ENCODE measurements around the gene LGALS8.
"Not testable (repeated sequence)": the region's sequence is repeated elsewhere in the genome, so short reads cannot be mapped to it uniquely, and the experiment has no call there.

LGALS8 gene

GRCh38 chr1:236523704-236524141 lies at the start of gene LGALS8:
LGALS8 (plus strand) TSS chr1:236523982; CDS start chr1:236526071, 2,089 bp downstream.
- ATAC-seq (peak; percentile 89), DNase-seq (peak; percentile 81 to 87)
- Mint-ChIP-seq H3K9me3 (no peaks in the 10 kb centered on the region), H3K27ac (peak within 1 kb of the TSS; percentile 94 to 100), H3K4me3 (peak within 1 kb of the TSS; percentile 93 to 99), H3K27me3 (no peaks in the 10 kb centered on the region), H3K4me1 (peaks cover 17% of the 10 kb centered on the region)

- H3K27ac Mint-ChIP-seq = no peak overlapping the region
- H3K9me3 Mint-ChIP-seq = no peaks in the 10 kb centered on the region
- no peak for ATAC-seq
- H3K4me3 Mint-ChIP-seq = no peak overlapping the region
- DNase-seq = no peak
- H3K4me1 Mint-ChIP-seq = no peaks in the 10 kb centered on the region
- peaks cover 7% of the 10 kb centered on the region for H3K27me3 Mint-ChIP-seq
Measured at GRCh38 chr1:236476019-236476418, 47.8 kb upstream of the LGALS8 start.

- Mint-ChIP-seq H3K4me1 (no peaks in the 10 kb centered on the region), H3K27ac (no peak overlapping the region), H3K4me3 (no peak overlapping the region), H3K27me3 (no peaks in the 10 kb centered on the region), H3K9me3 (no peaks in the 10 kb centered on the region)
- ATAC-seq (no peak), DNase-seq (no peak)
Measured at GRCh38 chr1:236480758-236481436, 42.9 kb upstream of the LGALS8 start.

- Mint-ChIP-seq H3K4me1 (no peaks in the 10 kb centered on the region), H3K27ac (no peak overlapping the region), H3K27me3 (no peaks in the 10 kb centered on the region), H3K9me3 (no peaks in the 10 kb centered on the region), H3K4me3 (no peak overlapping the region)
- ATAC-seq (no peak), DNase-seq (no peak)
Measured at GRCh38 chr1:236484310-236484971, 39.3 kb upstream of the LGALS8 start.

- Mint-ChIP-seq H3K4me3 (no peak overlapping the region), H3K27ac (no peak overlapping the region), H3K9me3 (no peaks in the 10 kb centered on the region), H3K27me3 (peaks cover 10% of the 10 kb centered on the region), H3K4me1 (peaks cover 8% of the 10 kb centered on the region)
- DNase-seq (no peak), ATAC-seq (no peak)
Measured at GRCh38 chr1:236486356-236487002, 37.3 kb upstream of the LGALS8 start.

- DNase-seq, H3K27ac Mint-ChIP-seq, ATAC-seq, H3K4me3 Mint-ChIP-seq, H3K9me3 Mint-ChIP-seq: not testable (repeated sequence)
- peaks cover 11% of the 10 kb centered on the region for H3K4me1 Mint-ChIP-seq
- peaks cover 33% of the 10 kb centered on the region for H3K27me3 Mint-ChIP-seq
Measured at GRCh38 chr1:236489161-236489560, 34.6 kb upstream of the LGALS8 start.

GRCh38 chr1:236489710-236490377 lies 33.9 kb upstream of the LGALS8 start:
- H3K27ac Mint-ChIP-seq = no peak overlapping the region
- ATAC-seq = peak; percentile 56
- H3K9me3 Mint-ChIP-seq = no peaks in the 10 kb centered on the region
- H3K27me3 Mint-ChIP-seq = peaks cover 39% of the 10 kb centered on the region
- H3K4me1 Mint-ChIP-seq = peaks cover 11% of the 10 kb centered on the region
- peak in 1 of 2 donors; percentile 5 for DNase-seq
- H3K4me3 Mint-ChIP-seq = no peak overlapping the region

- peak; percentile 26 for ATAC-seq
Measured at GRCh38 chr1:236491469-236492136, 32.2 kb upstream of the LGALS8 start.

GRCh38 chr1:236492378-236492777 lies 31.4 kb upstream of the LGALS8 start:
- Mint-ChIP-seq H3K4me1 (peaks cover 11% of the 10 kb centered on the region), H3K27me3 (peaks cover 49% of the 10 kb centered on the region), H3K4me3 (no peak overlapping the region), H3K27ac (no peak overlapping the region), H3K9me3 (no peaks in the 10 kb centered on the region)
- DNase-seq = no peak
- ATAC-seq = no peak

More at GRCh38 chr1:236491469-236492136, 32.2 kb upstream of the LGALS8 start:
- no peak for DNase-seq
- Mint-ChIP-seq H3K27ac (peak overlapping the region in 1 of 2 donors; percentile 79), H3K27me3 (peaks cover 49% of the 10 kb centered on the region), H3K9me3 (no peaks in the 10 kb centered on the region), H3K4me1 (peaks cover 11% of the 10 kb centered on the region), H3K4me3 (no peak overlapping the region)

- Mint-ChIP-seq H3K9me3 (no peaks in the 10 kb centered on the region), H3K27me3 (peaks cover 49% of the 10 kb centered on the region), H3K4me1 (peaks cover 11% of the 10 kb centered on the region), H3K4me3 (no peak overlapping the region), H3K27ac (no peak overlapping the region)
- ATAC-seq (no peak), DNase-seq (no peak)
Measured at GRCh38 chr1:236494082-236494481, 29.7 kb upstream of the LGALS8 start.

- DNase-seq (no peak), ATAC-seq (peak; percentile 26)
- Mint-ChIP-seq H3K27ac (no peak overlapping the region), H3K27me3 (peaks cover 49% of the 10 kb centered on the region), H3K4me3 (no peak overlapping the region), H3K9me3 (no peaks in the 10 kb centered on the region), H3K4me1 (peaks cover 11% of the 10 kb centered on the region)
Measured at GRCh38 chr1:236494586-236495466, 29.0 kb upstream of the LGALS8 start.

GRCh38 chr1:236495467-236496112 lies 28.2 kb upstream of the LGALS8 start:
- Mint-ChIP-seq H3K27me3 (peaks cover 47% of the 10 kb centered on the region), H3K4me3 (no peak overlapping the region), H3K9me3 (no peaks in the 10 kb centered on the region), H3K27ac (no peak overlapping the region), H3K4me1 (peaks cover 11% of the 10 kb centered on the region)
- DNase-seq = no peak
- ATAC-seq = no peak

- Mint-ChIP-seq H3K27ac (no peak overlapping the region), H3K27me3 (peaks cover 24% of the 10 kb centered on the region), H3K9me3 (no peaks in the 10 kb centered on the region), H3K4me1 (peaks cover 6% of the 10 kb centered on the region), H3K4me3 (no peak overlapping the region)
- DNase-seq = no peak
- ATAC-seq = no peak
Measured at GRCh38 chr1:236497908-236498307, 25.9 kb upstream of the LGALS8 start.

GRCh38 chr1:236501093-236501492 lies 22.7 kb upstream of the LGALS8 start:
- Mint-ChIP-seq H3K27ac (no peak overlapping the region), H3K4me3 (no peak overlapping the region), H3K27me3 (peaks cover 4% of the 10 kb centered on the region), H3K9me3 (no peaks in the 10 kb centered on the region), H3K4me1 (peaks cover 12% of the 10 kb centered on the region)
- DNase-seq (no peak), ATAC-seq (no peak)

Measured in stimulated activated naive CD8-positive, alpha-beta T cell treated with anti-CD3 and anti-CD28 coated beads, Interleukin-15, amount 100 ng/mL, for 72 hours (primary cell).